Stomach (tissue), 9 donors: ENCODE data around the gene ARL15. TPM values are rescaled to one million over a fixed set of nuclear protein-coding genes. Genes with fewer than 3 reads are reported as not detected.

Source experiments
- DNase-seq, 2 donors: peaks; one replicate each; pipeline versions ENCODE4 v3.0.0 to v3.0.0-alpha.2; 2013 to 2019
- H3K27ac ChIP-seq, 5 donors: fragments of 200-600 bp in 4 of 5; sonication (generic) in 4 of 5; one replicate each; pipeline ENCODE4 v1.5.1; 2013 to 2019; ENCODE audit warnings: mild to moderate bottlenecking in 1 of 5, moderate library complexity in 1 of 5
- H3K27me3 ChIP-seq, 3 donors: fragments of 200-600 bp; sonication (generic); one replicate each; pipeline ENCODE4 v1.5.1; 2017 to 2019; ENCODE audit warnings: mixed run types in 1 of 3
- H3K36me3 ChIP-seq, 4 donors: fragments of 200-600 bp; sonication (generic); 1 replicate in 3 of 4; 2 replicates in 1 of 4; pipeline ENCODE4 v1.5.1; 2016 to 2019
- H3K4me1 ChIP-seq, 4 donors: fragments of 200-600 bp; sonication (generic); one replicate each; pipeline ENCODE4 v1.5.1; 2016 to 2019
- H3K4me3 ChIP-seq, 4 donors: fragments of 200-600 bp; sonication (generic) in 3 of 4; one replicate each; pipeline ENCODE4 v1.5.1; 2016 to 2019; ENCODE audit warnings: mild to moderate bottlenecking in 1 of 4
- H3K9me3 ChIP-seq, 4 donors: fragments of 200-600 bp; sonication (generic); one replicate each; pipeline ENCODE4 v1.5.1; 2016 to 2019
- CTCF ChIP-seq, 7 experiments: fragments of 450-650 bp in 4 of 7; fragments of 200-600 bp in 3 of 7; sonication (generic) in 3 of 7; IDR thresholded peaks; one replicate each; pipeline ENCODE4 v1.5.1; 2016 to 2019; ENCODE audit warnings: antibody characterized with exemption in 7 of 7, control low read depth in 2 of 7, mild to moderate bottlenecking in 1 of 7
- EP300 ChIP-seq: sonication (generic); formaldehyde crosslinking; IDR thresholded peaks from one replicate; pipeline ENCODE4 v1.6.1; 2017; ENCODE audit warnings: antibody characterized with exemption
- POLR2A ChIP-seq, 4 donors: fragments of 450-650 bp; IDR thresholded peaks; one replicate each; pipeline ENCODE4 v1.6.1; 2016; ENCODE audit warnings: antibody characterized with exemption in 4 of 4, control low read depth in 2 of 4, mild to moderate bottlenecking in 1 of 4, moderate library complexity in 1 of 4
- POLR2AphosphoS5 ChIP-seq, 3 donors: sonication (generic); formaldehyde crosslinking; IDR thresholded peaks; one replicate each; pipeline ENCODE4 v1.6.1; 2016; ENCODE audit warnings: antibody characterized with exemption in 3 of 3
- WGBS, 5 donors: extraction: QIAGEN DNeasy Blood & Tissue Kit in 3 of 5; methylation state at CpG; one replicate each; pipeline versions ENCODE4 v1.1.5 to v1.1.7; 2013 to 2018; 5-methylcytosine and 5-hydroxymethylcytosine counted together
- intact Hi-C: fragments of 100-400 bp; cut with DNase I; formaldehyde crosslinking; loops from one replicate; pipeline ENCODE4 v1.15.1; 2023; ENCODE audit warnings: low total_unique reads
- polyA plus RNA-seq, 3 donors: library from polyadenylated mRNA; stranded (reverse); fragments of 200-250 nt; gene quantifications; one replicate each; pipeline ENCODE4 v1.2.3, GENCODE V29; 2013
- total RNA-seq, 5 donors: library from RNA; depleted of rRNA; stranded (reverse); fragments of >200 nt; gene quantifications; one replicate each; pipeline versions ENCODE4 v1.1.0 to v1.2.3, GENCODE V29; 2014 to 2016
- donor health status: healthy with polysubstance abuse.
- donor health status: Bipolar disorder and iron deficiency.
- donor health status: healthy.

ARL15 gene
- total and polyA plus RNA-seq, 8 donors: 1.7 to 72.7 (median 12.6) TPM

DNA sequence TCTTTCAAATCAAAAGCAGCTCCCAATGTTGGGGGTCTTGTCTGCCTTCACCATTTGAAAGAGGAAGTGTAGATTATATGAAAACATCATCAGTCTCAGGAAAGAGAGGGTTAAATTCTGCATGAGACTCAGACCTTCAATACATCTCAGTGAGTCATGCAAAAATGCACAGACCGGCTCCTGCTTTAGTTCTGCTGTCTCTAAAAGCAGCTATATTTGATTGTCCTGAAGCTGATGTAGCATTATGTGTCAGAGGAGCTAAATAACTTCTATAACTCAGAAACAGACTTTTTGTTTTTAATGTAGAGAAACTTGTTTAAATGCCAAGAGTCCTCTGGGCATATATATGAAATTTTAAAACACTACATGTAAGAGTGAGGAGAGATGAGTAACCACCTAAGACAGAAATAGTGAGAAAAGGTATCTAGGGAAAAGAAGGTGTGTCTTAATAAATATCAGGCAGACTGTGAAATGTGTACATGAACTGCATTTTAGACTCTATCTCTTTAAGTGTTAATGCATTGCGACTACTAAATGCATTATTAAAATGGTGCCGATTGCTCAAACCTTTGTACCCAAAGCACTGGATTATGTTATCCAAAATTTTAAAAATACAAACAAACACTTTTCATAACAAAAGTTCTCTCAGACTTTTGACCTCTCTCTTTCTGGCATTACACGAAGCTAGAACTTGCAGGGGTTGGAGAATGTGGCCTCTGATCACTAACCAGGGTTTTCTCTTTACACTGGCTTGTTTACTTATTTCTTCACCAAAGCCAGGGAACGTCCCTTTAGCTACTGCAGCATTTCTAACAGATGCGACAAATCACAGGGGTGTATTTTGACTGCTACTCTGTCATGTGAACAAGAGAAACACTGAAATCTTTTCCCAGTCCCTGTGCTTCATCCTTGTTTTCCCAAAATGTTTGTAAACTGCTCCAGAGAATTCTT, 302.3 kb downstream of the ARL15 start:
- no peak for TF ChIP-seq CTCF (IDR thresholded peaks at IDR 0.05)
- no peak for TF ChIP-seq EP300
- no peak for TF ChIP-seq POLR2A (IDR thresholded peaks at IDR 0.05)
- TF ChIP-seq POLR2AphosphoS5 (IDR thresholded peaks at IDR 0.05): no peak
- H3K4me3 ChIP-seq: no peak overlapping the region
- intact Hi-C loops: no loop called here
- H3K36me3 ChIP-seq: no peaks in the 10 kb centered on the region
- no peaks in the 10 kb centered on the region for H3K9me3 ChIP-seq
- H3K27ac ChIP-seq: no peak overlapping the region
- H3K27me3 ChIP-seq: no peaks in the 10 kb centered on the region
- H3K4me1 ChIP-seq: peaks cover 0 to 21% (median 9%) of the 10 kb centered on the region in 4 donors
- peak in 1 of 2 donors; percentile 39 for DNase-seq
- 25 to 44% (median 35%) methylated on average over 6 of the region's 6 CpGs for WGBS, 5 donors

- H3K27me3 ChIP-seq: no peaks in the 10 kb centered on the region
- H3K36me3 ChIP-seq: no peaks in the 10 kb centered on the region
- intact Hi-C loops: no loop called here
- H3K9me3 ChIP-seq: no peaks in the 10 kb centered on the region
- H3K27ac ChIP-seq: no peak overlapping the region
- TF ChIP-seq POLR2A (IDR thresholded peaks at IDR 0.05) (no peak), CTCF (IDR thresholded peaks at IDR 0.05) (no peak), EP300 (no peak), POLR2AphosphoS5 (IDR thresholded peaks at IDR 0.05) (no peak)
- H3K4me1 ChIP-seq: peaks cover 0 to 18% (median 9%) of the 10 kb centered on the region in 4 donors
- H3K4me3 ChIP-seq: no peak overlapping the region
- DNase-seq: no peak
- 75 to 100% (median 83%) methylated on average over 3 of the region's 3 CpGs for WGBS, 5 donors
Measured at GRCh38 chr5:54004697-54005096, 305.7 kb downstream of the ARL15 start.

DNA sequence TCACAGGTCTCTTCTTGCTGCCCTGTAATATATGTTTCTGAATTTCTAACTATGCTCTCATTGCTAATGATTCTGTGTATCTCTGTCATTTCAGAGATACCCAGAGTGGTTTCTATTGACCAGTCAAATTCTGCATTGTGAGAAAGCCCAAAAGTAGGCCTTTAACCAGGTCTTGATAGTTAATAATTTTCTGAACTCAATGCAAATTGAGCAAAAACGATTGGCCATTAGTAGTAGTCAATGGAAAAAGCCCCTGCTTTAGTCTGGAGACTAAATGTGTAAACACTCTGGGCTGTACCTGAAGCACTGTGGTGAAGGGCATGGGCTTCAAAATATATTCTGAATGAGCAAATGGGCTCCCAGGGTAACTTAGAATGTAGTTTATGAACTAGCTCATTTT, 307.6 kb downstream of the ARL15 start:
- peaks cover 0 to 4% (median 1%) of the 10 kb centered on the region in 4 donors for H3K4me1 ChIP-seq
- intact Hi-C loops: no loop called here
- no peak overlapping the region for H3K4me3 ChIP-seq
- H3K27me3 ChIP-seq: no peaks in the 10 kb centered on the region
- DNase-seq: no peak
- WGBS, 5 donors: 59 to 88% (median 79%) methylated on average over 1 of the region's 1 CpG
- no peaks in the 10 kb centered on the region for H3K9me3 ChIP-seq
- no peak for TF ChIP-seq CTCF (IDR thresholded peaks at IDR 0.05)
- H3K36me3 ChIP-seq: no peaks in the 10 kb centered on the region
- no peak overlapping the region for H3K27ac ChIP-seq

DNA sequence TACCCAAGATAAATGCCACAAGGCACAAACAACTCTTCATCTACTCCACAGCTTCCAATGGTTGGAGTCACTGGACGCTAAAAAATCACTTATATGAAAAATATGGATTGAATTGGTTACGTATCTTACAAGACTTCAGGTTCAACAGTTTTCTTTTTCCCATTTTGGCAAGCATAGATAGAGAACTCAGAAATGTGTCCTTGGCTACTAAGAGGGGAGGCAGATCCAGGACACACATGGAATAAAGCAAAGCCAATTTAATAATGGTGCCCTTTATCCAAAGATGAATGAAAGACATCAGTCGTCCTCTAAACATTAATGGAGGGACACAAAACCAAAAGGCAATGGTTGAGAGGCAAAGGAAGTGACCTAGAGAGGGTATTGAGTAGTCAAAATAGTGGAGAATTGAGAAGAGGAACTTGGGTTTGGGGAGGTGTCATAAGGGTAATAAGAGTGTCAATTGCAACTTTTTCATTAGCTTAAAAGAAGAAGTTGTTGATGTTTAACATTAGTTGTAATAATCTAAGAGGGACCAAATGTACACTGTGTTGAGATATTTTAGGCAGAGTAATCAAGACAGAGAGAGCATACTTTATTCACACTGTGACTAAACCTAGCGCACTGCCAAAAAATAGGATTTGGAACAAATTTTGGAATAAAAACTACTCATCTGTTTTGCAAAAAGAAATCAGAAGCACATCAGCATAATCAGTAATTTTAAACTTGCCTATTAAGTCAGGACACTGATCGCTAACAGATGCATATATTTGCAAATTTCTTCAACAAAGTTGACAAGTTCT, 308.2 kb downstream of the ARL15 start:
- H3K27ac ChIP-seq: no peak overlapping the region
- no peaks in the 10 kb centered on the region for H3K4me1 ChIP-seq
- TF ChIP-seq POLR2AphosphoS5 (IDR thresholded peaks at IDR 0.05) (no peak), EP300 (no peak), POLR2A (IDR thresholded peaks at IDR 0.05) (no peak), CTCF (IDR thresholded peaks at IDR 0.05) (no peak)
- H3K36me3 ChIP-seq: no peaks in the 10 kb centered on the region
- H3K4me3 ChIP-seq: no peak overlapping the region
- WGBS, 5 donors: 89 to 93% (median 91%) methylated on average over 5 of the region's 5 CpGs
- H3K27me3 ChIP-seq: no peaks in the 10 kb centered on the region
- no peaks in the 10 kb centered on the region for H3K9me3 ChIP-seq
- intact Hi-C loops: no loop called here
- peak in 1 of 2 donors; percentile 22 for DNase-seq
